SK-N-SH (cell line): ENCODE measurements around the gene NTMT1. TPM values are rescaled to one million over a fixed set of nuclear protein-coding genes. Genes with fewer than 3 reads are reported as not detected.

Experiments used
- CTCF ChIA-PET: fragments of 300-600, 350-600 bp; formaldehyde crosslinking; extraction: SDS; loops from one replicate; lab custom pipeline; 2021; lab: Yijun Ruan, JAX
- POLR2A ChIA-PET: fragments of 350-600 bp; sonication (Branson Sonifier 250); formaldehyde crosslinking; extraction: SDS; loops from one replicate; lab custom pipeline; 2020; ENCODE audit warnings: antibody characterized with exemption, inconsistent platforms; lab: Yijun Ruan, JAX
- DNase-seq: peaks from one replicate; pipeline ENCODE4 v3.0.0; 2012
- H2AFZ ChIP-seq: fragments of 200-600 bp; sonication (generic); 2 replicates; pipeline ENCODE4 v1.8.1; 2016; ENCODE audit warnings: antibody characterized with exemption, mild to moderate bottlenecking, low read depth
- H3F3A ChIP-seq: fragments of 200-600 bp; sonication (generic); replicated peaks from 2 replicates; pipeline ENCODE3; 2016; ENCODE audit warnings: antibody characterized with exemption, mild to moderate bottlenecking; ENCODE audit not compliant: insufficient read depth
- H3K27ac ChIP-seq, 2 experiments: fragments of 200-500 bp in 1 of 2; fragments of 200-600 bp in 1 of 2; sonication (Bioruptor generic) in 1 of 2; sonication (generic), shearing (Covaris generic) in 1 of 2; 2 replicates each; pipeline versions ENCODE4 v1.5.1 to v1.6.1; 2014 to 2016; ENCODE audit warnings: low read depth in 2 of 2, inconsistent platforms in 1 of 2, low read length in 1 of 2, mild to moderate bottlenecking in 1 of 2, mixed read lengths in 1 of 2
- H3K27me3 ChIP-seq: fragments of 200-600 bp; sonication (generic), shearing (Covaris generic); 2 replicates; pipeline ENCODE4 v1.6.1; 2016; ENCODE audit warnings: mixed run types; ENCODE audit not compliant: insufficient read depth
- H3K36me3 ChIP-seq, 2 experiments: fragments of 200-500 bp in 1 of 2; fragments of 200-600 bp in 1 of 2; sonication (Bioruptor generic) in 1 of 2; sonication (generic) in 1 of 2; replicated peaks in 1 of 2; 2 replicates each; pipeline versions ENCODE3 to v1.5.1; 2014 to 2016; ENCODE audit warnings: low read length in 1 of 2, mild to moderate bottlenecking in 1 of 2; ENCODE audit not compliant: insufficient read depth in 2 of 2, control insufficient read depth in 1 of 2
- H3K4me1 ChIP-seq, 2 experiments: fragments of 200-500 bp in 1 of 2; fragments of 200-600 bp in 1 of 2; sonication (Bioruptor generic) in 1 of 2; sonication (generic), shearing (Covaris generic) in 1 of 2; 2 replicates each; pipeline versions ENCODE4 v1.5.1 to v1.6.1; 2014 to 2016; ENCODE audit warnings: low read depth in 1 of 2, low read length in 1 of 2, mixed run types in 1 of 2; ENCODE audit not compliant: insufficient read depth in 2 of 2, control insufficient read depth in 1 of 2
- H3K4me2 ChIP-seq: fragments of 200-600 bp; sonication (generic), shearing (Covaris generic); 2 replicates; pipeline ENCODE4 v1.6.1; 2017; ENCODE audit warnings: mixed run types
- H3K4me3 ChIP-seq, 2 experiments: fragments of 200-500 bp in 1 of 2; fragments of 200-600 bp in 1 of 2; sonication (Bioruptor generic) in 1 of 2; sonication (generic), shearing (Covaris generic) in 1 of 2; 2 replicates each; pipeline versions ENCODE4 v1.5.1 to v1.8.1; 2014 to 2016; ENCODE audit warnings: low read depth in 2 of 2, inconsistent platforms in 1 of 2, low read length in 1 of 2, mild to moderate bottlenecking in 1 of 2, mixed read lengths in 1 of 2, moderate library complexity in 1 of 2
- H3K79me2 ChIP-seq: fragments of 200-600 bp; sonication (generic); 2 replicates; pipeline ENCODE4 v1.8.1; 2017; ENCODE audit warnings: mild to moderate bottlenecking; ENCODE audit not compliant: insufficient read depth
- H3K9ac ChIP-seq: fragments of 200-600 bp; sonication (generic); 2 replicates; pipeline ENCODE4 v1.6.1; 2017; ENCODE audit warnings: mixed run types
- H3K9me2 ChIP-seq: fragments of 200-600 bp; sonication (generic); 2 replicates; pipeline ENCODE4 v1.6.1; 2017; ENCODE audit warnings: mixed run types
- H3K9me3 ChIP-seq: fragments of 200-600 bp; sonication (generic); 2 replicates; pipeline ENCODE4 v1.6.1; 2017; ENCODE audit warnings: mixed run types, mild to moderate bottlenecking, moderate library complexity
- H4K20me1 ChIP-seq: fragments of 200-600 bp; sonication (generic); 2 replicates; pipeline ENCODE4 v1.6.1; 2017; ENCODE audit warnings: mild to moderate bottlenecking, mixed run types; ENCODE audit not compliant: insufficient read depth
- EP300 ChIP-seq, 2 experiments: IDR thresholded peaks; 2 replicates each; pipeline versions ENCODE4 v1.4.0 to v1.6.1; 2012; ENCODE audit warnings: borderline replicate concordance in 1 of 2, low read depth in 1 of 2, low read length in 1 of 2
- EZH2phosphoT487 ChIP-seq: fragments of 200-600 bp; sonication (generic); IDR thresholded peaks from 2 replicates; pipeline ENCODE4 v1.6.1; 2017; ENCODE audit warnings: low read depth, mixed run types, mild to moderate bottlenecking, antibody characterized with exemption, moderate library complexity, borderline replicate concordance
- FOXJ3 ChIP-seq: sonication (generic); formaldehyde crosslinking; IDR thresholded peaks from 2 replicates; pipeline ENCODE4 v1.5.1; 2020; ENCODE audit warnings: mild to moderate bottlenecking, missing genetic modification reagents
- GATA2 ChIP-seq: sonication (generic); formaldehyde crosslinking; IDR thresholded peaks from 2 replicates; pipeline ENCODE4 v1.5.0; 2020; ENCODE audit warnings: mild to moderate bottlenecking, missing genetic modification reagents
- IRF3 ChIP-seq: fragments of 150-350 bp; IDR thresholded peaks from 2 replicates; pipeline ENCODE4 v1.6.1; 2016; ENCODE audit warnings: mild to moderate bottlenecking, low read depth, low read length
- JUND ChIP-seq: IDR thresholded peaks from 2 replicates; pipeline ENCODE4 v1.4.0; 2012
- MEF2A ChIP-seq: IDR thresholded peaks from 2 replicates; pipeline ENCODE4 v1.4.0; 2012; ENCODE audit warnings: low read depth, borderline replicate concordance
- NRF1 ChIP-seq: IDR thresholded peaks from 2 replicates; pipeline ENCODE4 v1.6.1; 2012; ENCODE audit warnings: low read depth, mild to moderate bottlenecking, low read length
- POLR2AphosphoS5 ChIP-seq: IDR thresholded peaks from 2 replicates; pipeline ENCODE4 v1.6.1; 2012; ENCODE audit warnings: low read depth, low read length
- RAD21 ChIP-seq: IDR thresholded peaks from 2 replicates; pipeline ENCODE4 v1.6.1; 2012; ENCODE audit warnings: mild to moderate bottlenecking, low read length
- RCOR1 ChIP-seq: fragments of 150-350 bp; IDR thresholded peaks from 2 replicates; pipeline ENCODE4 v1.6.1; 2017; ENCODE audit warnings: antibody characterized with exemption, low read length
- RFX5 ChIP-seq: IDR thresholded peaks from 2 replicates; pipeline ENCODE4 v1.6.1; 2012; ENCODE audit warnings: mild to moderate bottlenecking, improper control_type of control experiment, low read length
- SMC3 ChIP-seq: IDR thresholded peaks from 2 replicates; pipeline ENCODE4 v1.6.1; 2012; ENCODE audit warnings: low read depth, low read length, improper control_type of control experiment
- TCF12 ChIP-seq: IDR thresholded peaks from 2 replicates; pipeline ENCODE4 v1.4.0; 2012
- YY1 ChIP-seq: IDR thresholded peaks from 2 replicates; pipeline ENCODE4 v1.4.0; 2012; ENCODE audit warnings: low read depth, mild to moderate bottlenecking
- WGBS: methylation state at CpG from one replicate; pipeline ENCODE4 v1.1.6; 2017; ENCODE audit warnings: low lambda C conversion rate; 5-methylcytosine and 5-hydroxymethylcytosine counted together
- polyA plus RNA-seq, 3 experiments: library from polyadenylated mRNA; depleted of rRNA; stranded (reverse); fragments of >200 nt; gene quantifications; 2 replicates each; pipeline ENCODE4 v1.2.3, GENCODE V29; 2012
- TF ChIP-seq, protein P1 (sequence below): IDR thresholded peaks from 2 replicates; pipeline ENCODE4; 2012
- TF ChIP-seq, protein P2 (sequence below): IDR thresholded peaks from 2 replicates; pipeline ENCODE4 v1.6.1; 2012; ENCODE audit warnings: mild to moderate bottlenecking, low read depth, low read length, moderate library complexity
- TF ChIP-seq, protein P3 (sequence below): fragments of 200-600 bp; sonication (generic); IDR thresholded peaks from 2 replicates; pipeline ENCODE4 v1.6.1; 2017; ENCODE audit warnings: antibody characterized with exemption, mild to moderate bottlenecking, moderate library complexity

Gene NTMT1
- polyA plus RNA-seq, 1 of the 3 experiments (the other 2 are of a cell fraction), result 78.3 TPM

DNA sequence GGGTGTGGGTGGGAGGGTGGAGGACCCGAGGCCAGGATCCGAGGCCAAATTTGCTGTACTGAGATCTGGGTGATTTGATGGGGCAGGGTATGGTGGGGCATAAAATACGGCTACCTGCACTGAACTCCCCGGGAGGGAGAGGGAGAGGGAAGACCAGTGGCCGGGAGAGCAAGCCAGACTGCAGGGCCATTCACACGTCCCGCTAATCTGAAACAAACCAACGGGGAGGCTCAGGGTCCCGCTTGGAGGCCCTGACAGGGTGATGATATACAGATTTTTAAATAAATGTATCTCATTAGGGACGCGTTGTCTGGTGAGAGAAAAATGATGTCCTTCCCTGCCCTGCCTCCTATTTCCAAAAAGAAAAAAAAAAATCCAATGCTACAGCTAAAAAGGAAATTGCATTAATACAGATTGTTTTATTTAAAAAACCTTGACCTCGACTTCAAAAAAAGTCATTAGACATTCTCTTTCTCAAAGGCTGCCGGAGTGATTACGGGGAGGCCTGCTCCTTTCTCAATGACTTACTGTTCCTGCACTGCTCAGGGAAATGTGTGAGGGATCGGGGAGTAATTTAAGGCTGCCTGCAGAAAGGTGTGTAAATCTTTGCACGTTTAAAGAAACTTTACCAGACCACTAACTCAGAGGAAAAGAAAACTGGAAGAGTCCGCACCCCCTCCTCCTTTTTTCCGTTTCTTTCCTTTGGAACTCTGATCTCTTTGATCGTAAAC lies 28.0 kb downstream of the NTMT1 start:
- POLR2A ChIA-PET, result no interaction called here
- CTCF ChIA-PET, result interaction anchor here (0.6 to 3.5 kb wide), 2 partner anchors 72 to 81 kb away, joined by 3 to 16 read pairs; no protein-coding TSS in a partner anchor
- no peak for DNase-seq
- no peaks in the 10 kb centered on the region for H4K20me1 ChIP-seq
- H3K36me3 ChIP-seq, result no peaks in the 10 kb centered on the region
- 69% methylated on average over 19 of the region's 19 CpGs for WGBS
- H3K27ac ChIP-seq, result 0 out of 4 replicates have a peak overlapping the region, but pooled peaks of 1 of the 2 experiments have one; percentile 31
- H3F3A ChIP-seq, result peaks cover 2% of the 10 kb centered on the region
- H3K9me2 ChIP-seq, result no peaks in the 10 kb centered on the region
- H3K9me3 ChIP-seq, result no peaks in the 10 kb centered on the region
- peaks cover 0 to 24% of the 10 kb centered on the region in 2 experiments; a peak in 2 of 4 replicates for H3K4me1 ChIP-seq
- H3K27me3 ChIP-seq, result no peaks in the 10 kb centered on the region
- TF ChIP-seq FOXJ3 (no peak), GATA2 (CRISPR knock-in tag) (no peak), MEF2A (no peak), TCF12 (no peak), SMC3 (no peak), RFX5 (no peak)
- TF ChIP-seq, protein P1, sequence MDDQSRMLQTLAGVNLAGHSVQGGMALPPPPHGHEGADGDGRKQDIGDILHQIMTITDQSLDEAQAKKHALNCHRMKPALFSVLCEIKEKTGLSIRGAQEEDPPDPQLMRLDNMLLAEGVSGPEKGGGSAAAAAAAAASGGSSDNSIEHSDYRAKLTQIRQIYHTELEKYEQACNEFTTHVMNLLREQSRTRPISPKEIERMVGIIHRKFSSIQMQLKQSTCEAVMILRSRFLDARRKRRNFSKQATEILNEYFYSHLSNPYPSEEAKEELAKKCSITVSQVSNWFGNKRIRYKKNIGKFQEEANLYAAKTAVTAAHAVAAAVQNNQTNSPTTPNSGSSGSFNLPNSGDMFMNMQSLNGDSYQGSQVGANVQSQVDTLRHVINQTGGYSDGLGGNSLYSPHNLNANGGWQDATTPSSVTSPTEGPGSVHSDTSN, result no peak
- TF ChIP-seq, all 33 proteins: peak for 0
- H3K4me3 ChIP-seq, result no peak overlapping the region
- H3K9ac ChIP-seq, result no peak overlapping the region
- no peak overlapping the region for H2AFZ ChIP-seq
- H3K79me2 ChIP-seq, result no peaks in the 10 kb centered on the region
- no peak overlapping the region for H3K4me2 ChIP-seq

- Histone ChIP-seq H3F3A (peaks cover 2% of the 10 kb centered on the region), H3K9me3 (no peaks in the 10 kb centered on the region), H3K9ac (no peak overlapping the region), H3K4me2 (no peak overlapping the region), H2AFZ (no peak overlapping the region), H3K27me3 (no peaks in the 10 kb centered on the region), H3K36me3 (no peaks in the 10 kb centered on the region), H3K79me2 (no peaks in the 10 kb centered on the region), H4K20me1 (no peaks in the 10 kb centered on the region), H3K4me1 (peaks cover 0 to 18% of the 10 kb centered on the region in 2 experiments; a peak in 2 of 4 replicates), H3K9me2 (no peaks in the 10 kb centered on the region), H3K4me3 (no peak overlapping the region), H3K27ac (no peak overlapping the region)
- ChIA-PET CTCF (interaction anchor here (0.6 kb wide), 1 partner anchor 80 kb away, joined by 3 read pairs; no protein-coding TSS in a partner anchor), POLR2A (no interaction called here)
- no peak for TF ChIP-seq IRF3
- no peak for TF ChIP-seq RCOR1
- TF ChIP-seq GATA2 (CRISPR knock-in tag), result no peak
- no peak for TF ChIP-seq EZH2phosphoT487
- TF ChIP-seq, protein P2, sequence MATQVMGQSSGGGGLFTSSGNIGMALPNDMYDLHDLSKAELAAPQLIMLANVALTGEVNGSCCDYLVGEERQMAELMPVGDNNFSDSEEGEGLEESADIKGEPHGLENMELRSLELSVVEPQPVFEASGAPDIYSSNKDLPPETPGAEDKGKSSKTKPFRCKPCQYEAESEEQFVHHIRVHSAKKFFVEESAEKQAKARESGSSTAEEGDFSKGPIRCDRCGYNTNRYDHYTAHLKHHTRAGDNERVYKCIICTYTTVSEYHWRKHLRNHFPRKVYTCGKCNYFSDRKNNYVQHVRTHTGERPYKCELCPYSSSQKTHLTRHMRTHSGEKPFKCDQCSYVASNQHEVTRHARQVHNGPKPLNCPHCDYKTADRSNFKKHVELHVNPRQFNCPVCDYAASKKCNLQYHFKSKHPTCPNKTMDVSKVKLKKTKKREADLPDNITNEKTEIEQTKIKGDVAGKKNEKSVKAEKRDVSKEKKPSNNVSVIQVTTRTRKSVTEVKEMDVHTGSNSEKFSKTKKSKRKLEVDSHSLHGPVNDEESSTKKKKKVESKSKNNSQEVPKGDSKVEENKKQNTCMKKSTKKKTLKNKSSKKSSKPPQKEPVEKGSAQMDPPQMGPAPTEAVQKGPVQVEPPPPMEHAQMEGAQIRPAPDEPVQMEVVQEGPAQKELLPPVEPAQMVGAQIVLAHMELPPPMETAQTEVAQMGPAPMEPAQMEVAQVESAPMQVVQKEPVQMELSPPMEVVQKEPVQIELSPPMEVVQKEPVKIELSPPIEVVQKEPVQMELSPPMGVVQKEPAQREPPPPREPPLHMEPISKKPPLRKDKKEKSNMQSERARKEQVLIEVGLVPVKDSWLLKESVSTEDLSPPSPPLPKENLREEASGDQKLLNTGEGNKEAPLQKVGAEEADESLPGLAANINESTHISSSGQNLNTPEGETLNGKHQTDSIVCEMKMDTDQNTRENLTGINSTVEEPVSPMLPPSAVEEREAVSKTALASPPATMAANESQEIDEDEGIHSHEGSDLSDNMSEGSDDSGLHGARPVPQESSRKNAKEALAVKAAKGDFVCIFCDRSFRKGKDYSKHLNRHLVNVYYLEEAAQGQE, result no peak
- no peak for TF ChIP-seq EP300 (IDR thresholded peaks at IDR 0.05; ENCODE audit: borderline replicate concordance in 1 of 2, low read depth in 1 of 2, low read length in 1 of 2)
- TF ChIP-seq RAD21, result no peak
- TF ChIP-seq YY1, result no peak
- TF ChIP-seq POLR2AphosphoS5, result no peak
- TF ChIP-seq JUND, result no peak
- TF ChIP-seq, protein P3, sequence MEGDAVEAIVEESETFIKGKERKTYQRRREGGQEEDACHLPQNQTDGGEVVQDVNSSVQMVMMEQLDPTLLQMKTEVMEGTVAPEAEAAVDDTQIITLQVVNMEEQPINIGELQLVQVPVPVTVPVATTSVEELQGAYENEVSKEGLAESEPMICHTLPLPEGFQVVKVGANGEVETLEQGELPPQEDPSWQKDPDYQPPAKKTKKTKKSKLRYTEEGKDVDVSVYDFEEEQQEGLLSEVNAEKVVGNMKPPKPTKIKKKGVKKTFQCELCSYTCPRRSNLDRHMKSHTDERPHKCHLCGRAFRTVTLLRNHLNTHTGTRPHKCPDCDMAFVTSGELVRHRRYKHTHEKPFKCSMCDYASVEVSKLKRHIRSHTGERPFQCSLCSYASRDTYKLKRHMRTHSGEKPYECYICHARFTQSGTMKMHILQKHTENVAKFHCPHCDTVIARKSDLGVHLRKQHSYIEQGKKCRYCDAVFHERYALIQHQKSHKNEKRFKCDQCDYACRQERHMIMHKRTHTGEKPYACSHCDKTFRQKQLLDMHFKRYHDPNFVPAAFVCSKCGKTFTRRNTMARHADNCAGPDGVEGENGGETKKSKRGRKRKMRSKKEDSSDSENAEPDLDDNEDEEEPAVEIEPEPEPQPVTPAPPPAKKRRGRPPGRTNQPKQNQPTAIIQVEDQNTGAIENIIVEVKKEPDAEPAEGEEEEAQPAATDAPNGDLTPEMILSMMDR, result no peak
- TF ChIP-seq RFX5, result no peak
- no peak for TF ChIP-seq SMC3
- TF ChIP-seq NRF1, result no peak
- TF ChIP-seq MEF2A, result no peak
- 88% methylated on average over 20 of the region's 20 CpGs for WGBS
- DNase-seq, result no peak
Observed at GRCh38 chr9:129654554-129655040, 28.6 kb downstream of the NTMT1 start.
